ENCODE measurements around the gene HOTAIR. TPM values are rescaled to one million over a fixed set of nuclear protein-coding genes. Genes with fewer than 3 reads are reported as not detected.

The HOTAIR gene
- total RNA-seq, 1 experiment from 2014 or later = 3.5 TPM

GRCh38 chr12:53950437-53950773 lies 24.3 kb downstream of the HOTAIR start:
- CTCF ChIA-PET = interaction anchor here (0.6 kb wide), 1 partner anchor 258 kb away, joined by 5 read pairs; no protein-coding TSS in a partner anchor
- Histone ChIP-seq H3K9ac (ENCODE audit: low read length) (no peak overlapping the region), H3K27me3 (ENCODE audit: low read length) (no peaks in the 10 kb centered on the region), H3K4me3 (ENCODE audit: low read length) (no peak overlapping the region), H3K27ac (ENCODE audit: low read length) (no peak overlapping the region), H3K79me2 (ENCODE audit: low read length) (no peaks in the 10 kb centered on the region), H3K4me2 (ENCODE audit: low read length) (peak overlapping the region; percentile 31; the same call in 1 of the 2 replicates), H3F3A (ENCODE audit: low read length, unreplicated experiment) (no peaks in the 10 kb centered on the region), H3K4me1 (ENCODE audit: insufficient read depth, low read length) (peaks cover 13% of the 10 kb centered on the region), H3K9me2 (replicated peaks; ENCODE audit: low read length) (no peaks in the 10 kb centered on the region), H2AFZ (ENCODE audit: low read length) (0 out of 2 replicates have a peak overlapping the region, but pooled peaks have one; percentile 38), H3K9me3 (ENCODE audit: low read length) (no peaks in the 10 kb centered on the region), H3K36me3 (ENCODE audit: low read depth, low read length) (peaks cover 3% of the 10 kb centered on the region; the same call in 1 of the 2 replicates), H4K20me1 (ENCODE audit: low read length) (no peaks in the 10 kb centered on the region)
- POLR2A ChIA-PET (ENCODE audit: unreplicated experiment) = no interaction called here
- no TSS peak for BruUV-seq (replicated peaks)
- intact Hi-C loops (cut with micrococcal nuclease) = no loop called here
- no peak for TF ChIP-seq EZH2phosphoT487 (IDR thresholded peaks at IDR 0.05; ENCODE audit: borderline replicate concordance, low read length)
- TF ChIP-seq CTCF (conservative IDR thresholded peaks at IDR 0.05; ENCODE audit: low read depth, low read length) = peak; percentile 44; the same call in 1 of the 2 replicates
- peak; percentile 47 for DNase-seq
- peak; percentile 22; the same call in 1 of the 2 replicates for ATAC-seq

GRCh38 chr12:53949631-53950436 lies 24.9 kb downstream of the HOTAIR start:
- H3K36me3 ChIP-seq (ENCODE audit: low read depth, low read length) = peaks cover 8% of the 10 kb centered on the region; the same call in 1 of the 2 replicates
- H3K79me2 ChIP-seq (ENCODE audit: low read length) = no peaks in the 10 kb centered on the region
- H3K27me3 ChIP-seq (ENCODE audit: low read length) = no peaks in the 10 kb centered on the region
- H3K4me3 ChIP-seq (ENCODE audit: low read length) = no peak overlapping the region
- no peak for TF ChIP-seq EZH2phosphoT487 (IDR thresholded peaks at IDR 0.05; ENCODE audit: borderline replicate concordance, low read length)
- no peak for TF ChIP-seq EZH2 (IDR thresholded peaks at IDR 0.05; ENCODE audit: low read length, unreplicated experiment)
- no peak for TF ChIP-seq CTCF (conservative IDR thresholded peaks at IDR 0.05; ENCODE audit: low read depth, low read length)
- POLR2A ChIA-PET (ENCODE audit: unreplicated experiment) = no interaction called here
- H3K9ac ChIP-seq (ENCODE audit: low read length) = no peak overlapping the region
- H3F3A ChIP-seq (ENCODE audit: low read length, unreplicated experiment) = no peaks in the 10 kb centered on the region
- no peaks in the 10 kb centered on the region for H3K9me3 ChIP-seq (ENCODE audit: low read length)
- H3K4me2 ChIP-seq (ENCODE audit: low read length) = peak overlapping the region; percentile 31; the same call in 1 of the 2 replicates
- no peaks in the 10 kb centered on the region for H3K9me2 ChIP-seq (replicated peaks; ENCODE audit: low read length)
- DNase-seq (no peak), ATAC-seq (no peak)
- H4K20me1 ChIP-seq (ENCODE audit: low read length) = no peaks in the 10 kb centered on the region
- intact Hi-C loops (cut with micrococcal nuclease) = no loop called here
- CTCF ChIA-PET = no interaction called here
- no TSS peak for BruUV-seq (replicated peaks)
- peaks cover 13% of the 10 kb centered on the region for H3K4me1 ChIP-seq (ENCODE audit: insufficient read depth, low read length)
- H3K27ac ChIP-seq (ENCODE audit: low read length) = no peak overlapping the region
- H2AFZ ChIP-seq (ENCODE audit: low read length) = 0 out of 2 replicates have a peak overlapping the region, but pooled peaks have one; percentile 38

All from PC-3 (cell line).